ENCODE measurements around the gene MCM9.

GRCh38 chr6:118914598-118914997 is 20.4 kb downstream of the MCM9 start:
- TF ChIP-seq CTCF (IDR thresholded peaks at IDR 0.05): no peak
- TF ChIP-seq POLR2A (IDR thresholded peaks at IDR 0.05): no peak
